HL-60 (cell line): ENCODE measurements around the gene KIFC3.

Source experiments
- REST ChIP-seq: IDR thresholded peaks from 2 replicates; pipeline ENCODE4 v1.6.1; 2012; ENCODE audit warnings: low read depth; ENCODE audit not compliant: insufficient replicate concordance
- TF ChIP-seq, protein P1 (sequence below): IDR thresholded peaks from one replicate; pipeline ENCODE4 v1.5.1; 2011; ENCODE audit warnings: low read length, control low read depth, inconsistent platforms; ENCODE audit not compliant: insufficient read depth

- TF ChIP-seq, protein P1, sequence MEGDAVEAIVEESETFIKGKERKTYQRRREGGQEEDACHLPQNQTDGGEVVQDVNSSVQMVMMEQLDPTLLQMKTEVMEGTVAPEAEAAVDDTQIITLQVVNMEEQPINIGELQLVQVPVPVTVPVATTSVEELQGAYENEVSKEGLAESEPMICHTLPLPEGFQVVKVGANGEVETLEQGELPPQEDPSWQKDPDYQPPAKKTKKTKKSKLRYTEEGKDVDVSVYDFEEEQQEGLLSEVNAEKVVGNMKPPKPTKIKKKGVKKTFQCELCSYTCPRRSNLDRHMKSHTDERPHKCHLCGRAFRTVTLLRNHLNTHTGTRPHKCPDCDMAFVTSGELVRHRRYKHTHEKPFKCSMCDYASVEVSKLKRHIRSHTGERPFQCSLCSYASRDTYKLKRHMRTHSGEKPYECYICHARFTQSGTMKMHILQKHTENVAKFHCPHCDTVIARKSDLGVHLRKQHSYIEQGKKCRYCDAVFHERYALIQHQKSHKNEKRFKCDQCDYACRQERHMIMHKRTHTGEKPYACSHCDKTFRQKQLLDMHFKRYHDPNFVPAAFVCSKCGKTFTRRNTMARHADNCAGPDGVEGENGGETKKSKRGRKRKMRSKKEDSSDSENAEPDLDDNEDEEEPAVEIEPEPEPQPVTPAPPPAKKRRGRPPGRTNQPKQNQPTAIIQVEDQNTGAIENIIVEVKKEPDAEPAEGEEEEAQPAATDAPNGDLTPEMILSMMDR: no peak
- TF ChIP-seq REST: no peak
Measured at GRCh38 chr16:57732037-57732436, 70.3 kb downstream of the KIFC3 start.
